ENCODE measurements around the gene C14orf119. TPM values are rescaled to one million over a fixed set of nuclear protein-coding genes. Genes with fewer than 3 reads are reported as not detected.

Gene C14orf119
- total RNA-seq, 2 donors from 2014 or later, result 47.0 to 53.8 TPM

Other genes with a start within 250 kb of the C14orf119 start
- gene LRP10, start 223.8 kb upstream of the C14orf119 start, total RNA-seq, result 100 to 1,000 TPM; 263 to 308 TPM
- under 1 TPM; 0.58 to 0.64 TPM for gene REM2, start 212.3 kb upstream of the C14orf119 start, total RNA-seq
- gene RBM23, start 176.4 kb upstream of the C14orf119 start, total RNA-seq, result 10 to 100 TPM; 60.4 to 81.9 TPM
- gene PRMT5, start 166.1 kb upstream of the C14orf119 start, total RNA-seq, result 10 to 100 TPM; 40.5 to 63.9 TPM
- gene HAUS4, start 138.4 kb upstream of the C14orf119 start, total RNA-seq, result 10 to 100 TPM; 33.5 to 33.6 TPM
- 1 to 10 TPM; 1.4 to 4.1 TPM for gene AJUBA, start 113.0 kb upstream of the C14orf119 start, total RNA-seq
- gene C14orf93, start 85.4 kb upstream of the C14orf119 start, total RNA-seq, result 10 to 100 TPM; 11.9 to 13.2 TPM
- gene PSMB5, start 60.6 kb upstream of the C14orf119 start, total RNA-seq, result 10 to 100 TPM; 77.9 to 80.6 TPM
- gene PSMB11, start 53.3 kb upstream of the C14orf119 start, total RNA-seq, result not detected
- 1 to 10 TPM; 3.7 to 5.1 TPM for gene CDH24, start 38.0 kb upstream of the C14orf119 start, total RNA-seq
- 100 to 1,000 TPM; 110 to 119 TPM for gene ACIN1, start 369 bp upstream of the C14orf119 start, total RNA-seq
- not detected for gene CIROP, start 9.5 kb downstream of the C14orf119 start, total RNA-seq
- gene CEBPE, start 23.8 kb downstream of the C14orf119 start, total RNA-seq, result not detected
- 10 to 100 TPM; 18.2 to 33.6 TPM for gene SLC7A8, start 88.2 kb downstream of the C14orf119 start, total RNA-seq
- not detected for gene RNF212B, start 142.4 kb downstream of the C14orf119 start, total RNA-seq
- 10 to 100 TPM; 15.3 to 17.6 TPM for gene HOMEZ, start 190.6 kb downstream of the C14orf119 start, total RNA-seq
- 10 to 100 TPM; 10.8 to 11.2 TPM for gene PPP1R3E, start 207.4 kb downstream of the C14orf119 start, total RNA-seq
- 10 to 100 TPM; 34.7 to 40.2 TPM for gene BCL2L2, start 211.3 kb downstream of the C14orf119 start, total RNA-seq
- 100 to 1,000 TPM; 131 to 158 TPM for gene PABPN1, start 226.0 kb downstream of the C14orf119 start, total RNA-seq